Loucy (cell line): Measurements from ENCODE around the gene GUCY1A2.

Source experiments
- H2AFZ ChIP-seq: fragments of 200-600 bp; sonication (generic); 2 replicates; pipeline ENCODE4 v1.6.0; 2016; ENCODE audit warnings: antibody characterized with exemption, mild to moderate bottlenecking, low read length, moderate library complexity
- H3F3A ChIP-seq: fragments of 200-600 bp; 2 replicates; pipeline ENCODE4 v1.6.0; 2016; ENCODE audit warnings: antibody characterized with exemption, low read depth, mild to moderate bottlenecking
- H3K27me3 ChIP-seq: fragments of 200-600 bp; sonication (generic); 2 replicates; pipeline ENCODE4 v1.6.1; 2014; ENCODE audit warnings: low read length, mild to moderate bottlenecking; ENCODE audit not compliant: insufficient read depth, poor library complexity, severe bottlenecking
- H3K36me3 ChIP-seq: fragments of 200-600 bp; sonication (generic); 2 replicates; pipeline ENCODE4 v1.6.1; 2016; ENCODE audit warnings: low read length; ENCODE audit not compliant: insufficient read depth
- H3K4me1 ChIP-seq: fragments of 200-600 bp; sonication (generic); 2 replicates; pipeline ENCODE4 v1.5.1; 2014; ENCODE audit warnings: low read length, mild to moderate bottlenecking; ENCODE audit not compliant: insufficient read depth, poor library complexity, severe bottlenecking
- H3K4me2 ChIP-seq: fragments of 200-600 bp; sonication (generic); 2 replicates; pipeline ENCODE4 v1.6.0; 2014; ENCODE audit warnings: antibody characterized with exemption, low read length, low read depth, mild to moderate bottlenecking; ENCODE audit not compliant: poor library complexity, severe bottlenecking
- H3K4me3 ChIP-seq: fragments of 200-600 bp; sonication (generic); 2 replicates; pipeline ENCODE4 v1.5.1; 2014; ENCODE audit warnings: low read length, mild to moderate bottlenecking, mixed read lengths; ENCODE audit not compliant: poor library complexity, severe bottlenecking
- H3K79me2 ChIP-seq: fragments of 200-600 bp; sonication (generic); 2 replicates; pipeline ENCODE4 v1.6.1; 2014; ENCODE audit warnings: low read length; ENCODE audit not compliant: insufficient read depth
- H3K9ac ChIP-seq: fragments of 200-600 bp; sonication (generic); 2 replicates; pipeline ENCODE4 v1.6.0; 2014; ENCODE audit warnings: mild to moderate bottlenecking, low read depth, low read length, moderate library complexity; ENCODE audit not compliant: poor library complexity, severe bottlenecking
- H3K9me2 ChIP-seq: fragments of 200-600 bp; sonication (generic); replicated peaks from 2 replicates; pipeline ENCODE4 v1.6.1; 2016; ENCODE audit warnings: low read depth, low read length, mixed read lengths
- H3K9me3 ChIP-seq: fragments of 200-600 bp; sonication (generic); 2 replicates; pipeline ENCODE4 v1.6.1; 2014; ENCODE audit warnings: mild to moderate bottlenecking, antibody characterized with exemption, low read length, low read depth; ENCODE audit not compliant: insufficient read depth
- H4K20me1 ChIP-seq: fragments of 200-600 bp; sonication (generic); 2 replicates; pipeline ENCODE4 v1.6.0; 2014; ENCODE audit warnings: antibody characterized with exemption, low read length, mild to moderate bottlenecking; ENCODE audit not compliant: insufficient read depth, poor library complexity, severe bottlenecking
- EZH2phosphoT487 ChIP-seq: fragments of 200-600 bp; IDR thresholded peaks from 2 replicates; pipeline ENCODE4 v1.6.1; 2018; ENCODE audit warnings: antibody characterized with exemption, mild to moderate bottlenecking, moderate library complexity, borderline replicate concordance
- TF ChIP-seq, protein P1 (sequence below): fragments of 200-600 bp; sonication (generic); conservative IDR thresholded peaks from 2 replicates; pipeline ENCODE4 v1.5.1; 2014; ENCODE audit warnings: mild to moderate bottlenecking, antibody characterized with exemption, low read length

GUCY1A2 gene

DNA sequence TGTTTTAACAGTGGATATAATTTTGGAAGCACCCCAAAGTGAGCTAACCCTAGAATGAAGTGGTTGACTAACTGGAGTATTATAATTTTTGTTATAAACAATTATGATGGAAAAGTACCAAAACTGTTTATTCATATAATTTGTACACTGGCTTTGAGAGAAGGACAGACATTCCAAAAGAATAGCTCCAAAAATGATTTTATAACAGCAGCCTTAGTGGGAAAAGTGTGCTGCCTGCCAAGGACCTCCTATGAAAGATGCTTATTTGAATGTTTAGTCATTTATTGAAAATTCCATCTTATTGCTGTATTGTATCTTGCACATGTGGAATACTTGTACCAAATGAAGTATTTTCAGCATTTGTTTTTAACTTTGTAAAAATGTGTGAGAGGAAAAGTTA, 169.8 kb downstream of the GUCY1A2 start:
- Histone ChIP-seq H3K9ac (no peak overlapping the region), H3K27me3 (no peaks in the 10 kb centered on the region), H3K9me2 (0 out of 2 replicates have a peak, but pooled peaks cover 4% of the 10 kb centered on the region), H4K20me1 (no peaks in the 10 kb centered on the region), H3F3A (no peaks in the 10 kb centered on the region), H3K4me3 (no peak overlapping the region), H2AFZ (no peak overlapping the region), H3K79me2 (no peaks in the 10 kb centered on the region), H3K9me3 (no peaks in the 10 kb centered on the region), H3K36me3 (no peaks in the 10 kb centered on the region), H3K4me2 (no peak overlapping the region), H3K4me1 (no peaks in the 10 kb centered on the region)
- TF ChIP-seq, protein P1, sequence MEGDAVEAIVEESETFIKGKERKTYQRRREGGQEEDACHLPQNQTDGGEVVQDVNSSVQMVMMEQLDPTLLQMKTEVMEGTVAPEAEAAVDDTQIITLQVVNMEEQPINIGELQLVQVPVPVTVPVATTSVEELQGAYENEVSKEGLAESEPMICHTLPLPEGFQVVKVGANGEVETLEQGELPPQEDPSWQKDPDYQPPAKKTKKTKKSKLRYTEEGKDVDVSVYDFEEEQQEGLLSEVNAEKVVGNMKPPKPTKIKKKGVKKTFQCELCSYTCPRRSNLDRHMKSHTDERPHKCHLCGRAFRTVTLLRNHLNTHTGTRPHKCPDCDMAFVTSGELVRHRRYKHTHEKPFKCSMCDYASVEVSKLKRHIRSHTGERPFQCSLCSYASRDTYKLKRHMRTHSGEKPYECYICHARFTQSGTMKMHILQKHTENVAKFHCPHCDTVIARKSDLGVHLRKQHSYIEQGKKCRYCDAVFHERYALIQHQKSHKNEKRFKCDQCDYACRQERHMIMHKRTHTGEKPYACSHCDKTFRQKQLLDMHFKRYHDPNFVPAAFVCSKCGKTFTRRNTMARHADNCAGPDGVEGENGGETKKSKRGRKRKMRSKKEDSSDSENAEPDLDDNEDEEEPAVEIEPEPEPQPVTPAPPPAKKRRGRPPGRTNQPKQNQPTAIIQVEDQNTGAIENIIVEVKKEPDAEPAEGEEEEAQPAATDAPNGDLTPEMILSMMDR = no peak
- no peak for TF ChIP-seq EZH2phosphoT487

DNA sequence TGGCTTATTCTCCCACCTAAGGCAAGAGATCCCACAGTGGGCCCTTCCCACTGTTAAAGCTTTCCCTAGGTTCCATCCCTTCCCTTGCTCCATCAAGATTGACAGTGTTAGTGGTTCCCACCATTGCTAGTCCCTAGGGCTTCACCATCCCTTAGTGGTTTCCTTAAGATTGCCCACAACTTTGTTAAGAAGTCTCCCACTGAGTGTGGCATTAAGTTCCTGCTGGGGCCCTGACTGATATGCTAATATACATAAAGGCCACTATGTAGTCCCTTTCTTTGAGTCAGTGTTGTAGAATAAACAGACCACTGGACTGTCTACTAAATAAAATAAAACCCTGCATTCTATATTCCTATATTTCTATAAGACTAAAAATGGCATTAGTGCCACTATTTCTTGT, 176.1 kb downstream of the GUCY1A2 start:
- Histone ChIP-seq H3K9ac (no peak overlapping the region), H3K4me3 (no peak overlapping the region), H3K9me3 (no peaks in the 10 kb centered on the region), H3K9me2 (no peaks in the 10 kb centered on the region), H2AFZ (no peak overlapping the region), H3K4me2 (no peak overlapping the region), H3F3A (no peaks in the 10 kb centered on the region), H3K27me3 (no peaks in the 10 kb centered on the region), H3K79me2 (no peaks in the 10 kb centered on the region), H3K4me1 (no peaks in the 10 kb centered on the region), H3K36me3 (no peaks in the 10 kb centered on the region), H4K20me1 (no peaks in the 10 kb centered on the region)
- TF ChIP-seq, protein P1 = no peak

DNA sequence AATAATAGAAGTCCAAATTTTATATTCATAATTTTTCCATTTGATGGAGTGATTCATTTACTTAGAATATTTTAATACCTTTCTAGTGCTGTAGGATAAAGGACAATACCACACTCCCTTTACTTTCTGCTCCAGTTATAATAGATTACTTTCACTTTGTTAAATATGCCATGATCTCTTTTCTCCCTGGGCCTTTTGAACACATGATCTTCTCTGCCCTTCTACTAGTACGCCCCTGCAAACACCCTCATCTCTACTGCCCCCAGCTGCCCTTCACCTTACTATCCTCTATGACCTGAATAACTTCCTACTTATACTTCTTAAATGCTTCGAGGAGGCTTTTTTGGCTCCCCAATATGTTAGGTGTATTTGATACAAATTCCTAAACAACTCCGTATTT, 177.3 kb downstream of the GUCY1A2 start:
- Histone ChIP-seq H3K4me1 (no peaks in the 10 kb centered on the region), H3K27me3 (no peaks in the 10 kb centered on the region), H3K4me2 (no peak overlapping the region), H3K9ac (no peak overlapping the region), H3K79me2 (no peaks in the 10 kb centered on the region), H3F3A (no peaks in the 10 kb centered on the region), H4K20me1 (no peaks in the 10 kb centered on the region), H3K9me2 (no peaks in the 10 kb centered on the region), H3K36me3 (no peaks in the 10 kb centered on the region), H2AFZ (no peak overlapping the region), H3K9me3 (no peaks in the 10 kb centered on the region), H3K4me3 (no peak overlapping the region)
- no peak for TF ChIP-seq EZH2phosphoT487
- TF ChIP-seq, protein P1 = no peak
